Esophagus mucosa (tissue), 1 donor: ENCODE data around the gene UQCR10. TPM values are rescaled to one million over a fixed set of nuclear protein-coding genes. Genes with fewer than 3 reads are reported as not detected.
A peak's percentile ranks its signal among the peaks of the same experiment; 100 is the strongest.

Experiments
- ATAC-seq: fragments of 200-7000 bp; cut with Tn5 transposase; one replicate; pipeline ENCODE4 v1.9.1; 2020
- total RNA-seq: library from RNA; stranded (reverse); gene quantifications from one replicate; pipeline ENCODE4 v1.2.4, GENCODE V29; 2023
- donor health status: DM: yes; HTN: yes; CAD: no.

The UQCR10 gene
- total RNA-seq, 1 donor from 2014 or later = 96.0 TPM

DNA sequence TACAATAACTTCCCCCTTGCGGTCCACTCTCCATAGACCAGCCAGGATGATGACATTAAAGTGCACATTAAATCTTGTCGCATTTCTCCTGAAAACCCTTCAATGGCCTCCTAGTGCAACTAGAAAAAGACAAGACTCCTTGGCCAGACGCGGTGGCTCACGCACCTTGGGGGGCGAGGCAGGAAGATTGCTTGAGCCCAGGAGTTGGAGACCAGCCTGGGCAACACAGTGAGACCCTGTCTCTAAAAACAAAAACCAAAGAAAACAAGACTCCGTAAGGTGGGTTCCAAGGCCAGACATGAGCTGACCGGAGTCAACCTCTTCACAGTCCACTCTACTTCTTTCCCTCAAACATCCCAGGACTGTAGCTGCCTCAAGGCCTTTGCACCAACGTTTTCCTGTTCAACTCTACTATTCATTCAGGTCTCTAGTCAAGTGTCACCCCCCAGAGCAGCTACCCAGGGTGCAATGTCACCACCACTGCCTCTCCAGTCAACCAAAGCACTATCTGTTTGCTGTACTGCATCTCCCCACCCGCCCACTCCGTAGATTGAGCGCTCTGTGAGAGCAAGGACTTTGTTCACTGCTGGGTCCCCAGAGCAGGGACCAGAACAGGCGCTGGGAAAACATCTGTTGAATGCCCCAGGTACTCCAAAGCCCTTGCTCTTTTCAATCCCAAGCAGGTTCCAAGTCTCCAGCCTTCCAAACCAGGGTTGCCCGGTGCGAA lies 1.1 kb upstream of the UQCR10 start:
- ATAC-seq = peak; percentile 22

DNA sequence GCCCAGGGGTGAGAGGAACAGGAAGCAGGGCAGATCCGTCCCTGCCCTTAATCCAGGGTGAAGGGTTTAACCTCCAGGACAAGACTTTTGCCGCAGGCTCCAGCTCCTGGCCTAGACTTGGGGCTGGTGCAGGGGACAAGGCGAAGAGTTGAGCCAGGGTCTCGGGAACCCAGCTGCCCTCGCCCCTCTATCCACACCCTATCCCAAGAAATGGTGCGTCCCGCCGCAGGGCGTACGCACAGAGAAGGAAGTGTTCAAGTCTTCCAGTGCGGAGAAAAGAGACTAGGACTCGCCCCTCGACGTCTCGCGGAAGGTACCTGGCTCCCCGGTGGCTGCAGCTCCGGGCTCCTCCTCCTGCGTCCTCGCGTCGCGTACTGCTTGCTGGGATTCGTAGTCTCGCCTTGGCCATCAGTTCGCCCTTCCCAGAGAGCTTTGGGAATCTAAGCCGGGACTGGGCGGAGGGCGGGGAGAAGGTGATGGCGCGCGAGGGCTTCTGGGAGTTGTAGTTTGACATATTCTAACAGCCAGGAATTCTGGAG lies 468 bp upstream of the UQCR10 start, which contains the start of gene ZMAT5:
ZMAT5 (minus strand) TSS at position 376 of the 539 bp plus-strand sequence. CDS start 18,463 bp downstream, outside the sequence.
- ATAC-seq = peak; percentile 98

DNA sequence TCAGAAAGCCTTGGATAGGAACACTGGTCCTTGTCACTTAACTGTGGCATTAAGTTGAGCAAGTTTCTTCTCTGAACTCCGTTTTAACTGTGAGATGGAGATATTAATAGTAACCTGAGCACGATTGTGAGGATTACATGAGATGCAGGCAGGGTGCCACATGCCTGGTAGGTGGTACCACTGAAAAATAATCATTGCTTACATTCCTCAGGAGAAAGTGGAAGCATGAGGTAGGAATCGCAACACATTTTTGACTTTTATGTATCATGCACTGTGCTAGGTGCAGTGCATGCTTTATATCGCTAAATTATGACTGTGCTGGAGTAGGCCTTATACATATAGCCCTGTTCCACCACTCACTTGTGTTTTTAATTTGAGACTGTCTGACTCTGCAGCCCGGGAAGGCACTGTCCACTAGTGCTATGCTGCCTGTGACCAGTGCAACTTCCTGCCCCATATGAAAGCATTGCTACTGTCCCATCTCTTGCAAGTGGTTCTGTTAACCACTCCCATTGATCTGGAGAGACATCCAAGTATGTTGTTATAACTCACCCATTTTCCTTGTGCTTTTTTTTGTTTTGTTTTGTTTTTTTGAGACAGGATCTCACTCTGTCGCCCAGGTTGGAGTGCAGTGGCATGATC lies 1.0 kb downstream of the UQCR10 start:
- no peak for ATAC-seq

DNA sequence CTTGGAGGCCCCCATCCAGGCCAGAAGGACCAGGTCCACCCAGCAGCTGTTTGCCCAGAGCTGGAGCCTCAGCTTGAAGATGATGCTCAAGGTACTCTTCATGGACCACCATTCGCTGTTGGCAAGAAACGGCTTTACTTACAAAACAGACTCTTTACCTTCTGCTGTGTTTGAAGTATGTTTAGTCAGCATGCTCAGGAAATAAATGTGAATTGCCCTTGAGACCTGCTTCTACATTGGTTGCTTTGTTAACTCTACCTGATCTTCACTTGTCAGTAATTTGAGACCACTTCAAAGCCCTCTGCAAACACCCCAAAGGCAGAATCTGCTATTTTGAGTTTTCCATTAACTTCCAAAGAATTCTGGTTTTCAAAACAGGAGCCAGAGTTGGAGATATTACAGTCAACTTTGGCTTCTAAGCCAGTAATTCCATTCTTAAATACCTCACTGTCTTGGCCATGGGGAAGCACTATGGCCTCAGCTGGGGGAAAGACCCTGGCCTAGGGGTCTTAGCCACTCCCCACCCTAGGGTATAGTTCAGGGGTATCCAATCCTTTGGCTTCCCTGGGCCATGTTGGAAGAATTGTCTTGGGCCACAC lies 2.7 kb downstream of the UQCR10 start:
- no peak for ATAC-seq

DNA sequence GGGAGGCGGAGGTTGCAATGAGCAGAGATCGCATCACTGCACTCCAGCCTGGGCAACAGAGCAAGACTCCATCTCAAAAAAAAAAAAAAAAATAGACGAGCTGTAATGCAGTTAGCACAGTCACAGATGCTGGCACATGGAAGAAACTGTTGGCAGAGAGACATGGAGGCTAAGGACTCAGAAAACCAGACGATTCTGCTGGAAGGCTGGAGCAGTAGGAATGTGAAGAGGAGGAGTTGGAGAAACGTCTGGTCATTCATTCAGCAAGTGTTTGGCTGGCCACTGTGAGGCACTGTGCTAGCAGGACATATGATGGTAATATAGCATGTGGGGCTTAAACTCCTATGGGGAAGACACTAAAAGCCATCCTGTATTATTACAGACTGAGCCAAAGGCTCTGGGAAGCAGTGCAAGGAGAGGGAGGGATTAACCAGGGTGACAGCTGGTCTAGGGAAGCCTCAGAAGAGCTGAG lies 5.0 kb downstream of the UQCR10 start:
- ATAC-seq = peak; percentile 49

DNA sequence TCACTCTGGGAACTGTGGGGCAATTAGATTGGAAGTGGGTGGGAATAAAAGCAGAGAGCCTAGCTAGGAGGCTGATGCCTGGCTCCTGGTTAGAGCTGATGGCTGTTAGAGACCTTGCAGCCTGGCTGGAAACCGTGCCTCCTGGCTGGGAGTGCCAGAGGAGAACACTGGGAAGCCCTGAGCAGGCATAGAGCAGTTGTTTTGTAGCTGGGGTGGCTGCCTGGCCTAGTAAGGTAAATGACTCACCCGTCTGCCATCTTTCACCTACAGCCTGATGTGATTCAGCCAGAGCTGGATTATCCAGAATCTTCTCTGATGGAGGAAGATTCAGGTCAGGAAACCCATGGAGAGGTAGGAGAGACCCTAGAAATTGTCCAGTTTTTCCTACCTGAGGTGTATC lies 6.1 kb downstream of the UQCR10 start:
- peak; percentile 93 for ATAC-seq

DNA sequence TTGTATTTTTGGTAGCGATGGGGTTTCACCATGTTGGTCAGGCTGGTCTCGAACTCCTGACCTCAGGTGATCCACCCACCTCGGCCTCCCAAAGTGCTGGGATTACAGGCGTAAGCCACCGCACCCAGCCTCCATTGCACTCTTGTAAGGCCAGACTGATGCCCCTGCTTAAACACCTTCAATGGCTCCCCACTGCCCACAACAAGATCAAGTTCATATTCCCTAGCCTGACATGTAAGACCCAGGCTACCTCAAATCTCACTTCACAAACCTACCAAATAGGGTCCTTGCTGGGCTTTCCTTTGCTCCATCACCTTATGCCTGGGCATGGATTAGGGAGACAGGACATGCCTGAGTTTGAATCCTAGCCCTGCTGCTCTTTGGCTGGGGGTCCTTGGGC lies 13.1 kb downstream of the UQCR10 start:
- ATAC-seq = no peak

DNA sequence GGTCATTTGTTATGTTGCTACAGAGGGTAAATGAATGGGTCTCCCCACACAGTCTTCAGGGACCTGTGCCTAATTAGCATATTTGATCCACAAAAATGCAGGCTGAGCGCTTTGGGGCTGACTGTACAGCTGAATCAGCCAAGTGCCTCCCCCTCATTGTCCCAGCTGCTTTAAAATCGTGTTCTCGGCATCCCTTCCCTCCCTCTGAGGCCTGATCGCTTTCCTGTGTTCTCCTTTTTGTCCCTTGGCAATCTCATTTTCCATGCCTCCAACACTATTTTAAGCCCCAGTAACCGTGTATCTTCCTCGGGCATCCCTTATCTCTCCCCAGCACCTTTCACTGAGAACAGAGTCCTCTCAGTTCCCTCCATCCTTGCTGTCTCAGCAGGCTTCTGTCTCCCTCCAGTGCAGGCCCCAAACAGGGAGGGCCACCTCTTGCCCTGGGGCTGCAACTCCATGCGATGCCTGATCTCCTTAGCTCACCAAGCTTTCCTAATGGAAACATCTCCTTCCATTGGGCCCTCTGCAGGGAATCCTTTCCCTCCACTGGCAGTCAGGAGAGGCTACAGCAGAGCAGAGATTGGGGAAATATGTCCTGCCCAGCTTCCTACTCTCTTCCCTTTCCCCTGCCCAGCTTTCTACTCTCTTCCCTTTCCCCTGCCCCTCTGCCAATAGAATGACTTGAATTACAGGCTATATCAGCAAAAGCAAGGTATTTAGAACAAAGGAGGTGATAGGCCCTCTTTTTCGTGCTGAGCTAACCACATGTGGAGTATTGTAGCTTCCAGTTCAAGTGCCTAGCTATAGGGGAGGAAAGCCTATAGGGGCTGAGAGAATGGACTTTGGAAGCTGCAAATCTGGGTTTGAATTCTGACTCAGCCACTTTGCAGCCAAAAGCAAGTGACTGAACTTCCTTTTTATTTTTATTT lies 13.8 kb downstream of the UQCR10 start:
- ATAC-seq = peak; percentile 37

DNA sequence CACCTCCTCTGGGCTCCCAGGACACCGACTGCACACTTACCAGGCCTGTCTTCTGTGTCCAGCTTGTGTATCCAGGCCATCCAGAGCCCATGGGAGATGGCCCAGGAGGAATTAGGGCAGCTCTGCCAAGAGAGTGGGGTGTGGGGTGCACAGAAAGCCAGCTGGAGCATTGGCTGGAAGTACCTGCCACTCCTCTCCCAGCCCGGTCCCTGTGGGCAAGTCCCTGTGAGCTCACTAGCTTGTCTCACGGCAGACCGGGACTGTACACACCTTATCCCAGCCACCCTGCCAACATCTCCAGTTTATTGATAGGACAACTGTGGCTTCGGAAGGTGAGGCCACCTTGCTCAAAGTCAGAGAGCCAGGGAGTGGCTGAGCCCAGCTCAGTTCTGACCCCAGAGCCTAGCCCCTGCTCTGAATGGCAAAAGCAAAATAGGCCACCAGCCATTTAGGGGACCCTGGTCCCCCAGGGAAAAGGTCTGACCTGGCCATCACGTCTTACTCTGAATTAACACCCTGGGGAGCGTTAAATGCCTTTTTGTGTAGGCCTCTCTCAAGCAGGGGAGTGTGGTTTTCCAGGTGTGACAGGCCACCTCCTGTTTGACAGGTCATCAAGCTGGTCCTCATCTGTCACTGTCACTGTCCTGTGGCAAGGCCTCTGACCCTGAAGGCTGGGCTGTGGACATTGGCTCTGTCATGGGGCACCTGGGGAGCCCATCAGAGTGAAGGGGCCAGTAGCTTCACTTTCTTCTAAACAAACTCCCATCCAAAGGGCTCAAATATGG lies 15.1 kb downstream of the UQCR10 start:
- ATAC-seq = peak; percentile 93

DNA sequence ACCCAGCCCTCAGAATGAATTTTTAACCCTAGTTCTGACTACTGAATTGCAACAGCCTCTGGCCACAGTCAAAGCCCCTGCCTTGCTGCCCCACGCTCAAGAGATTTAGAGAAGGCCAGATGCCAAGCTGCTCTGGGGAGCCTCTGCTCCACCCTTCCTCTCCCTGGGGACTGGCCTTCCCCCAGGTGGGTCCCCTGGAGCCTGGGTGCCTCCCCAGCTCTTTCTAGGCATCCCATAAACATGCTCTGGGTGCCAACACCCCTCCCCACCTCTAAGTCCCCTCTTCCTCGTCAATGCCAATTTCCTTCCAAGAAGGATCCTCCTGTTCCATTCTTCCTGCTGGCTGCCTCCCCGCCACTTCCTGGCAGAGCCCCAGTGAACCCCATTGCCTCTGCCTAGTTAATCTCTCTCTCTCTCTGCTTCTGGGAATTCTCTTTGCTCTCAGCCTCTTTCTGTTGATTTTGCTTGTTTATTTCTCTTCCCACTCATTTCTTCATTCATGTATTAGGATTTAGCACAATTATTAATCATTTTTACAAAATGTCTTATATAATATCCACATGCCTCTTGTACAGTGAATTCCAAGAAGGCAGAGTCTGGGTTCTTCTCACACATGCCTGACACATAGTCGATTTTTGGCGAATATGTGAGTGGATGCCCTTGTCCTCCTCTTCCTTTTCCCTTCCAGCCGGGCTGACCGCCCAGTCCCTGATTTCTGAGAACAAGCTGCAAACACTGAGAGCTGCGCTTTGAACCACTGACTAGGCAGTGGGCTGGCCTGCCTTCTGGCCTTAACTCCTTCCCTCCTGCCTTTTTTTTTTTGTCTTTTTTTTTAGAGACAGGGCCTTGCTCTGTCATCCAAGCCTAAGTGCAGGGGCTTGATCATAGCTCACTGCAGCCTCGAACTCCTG lies 17.5 kb downstream of the UQCR10 start:
- ATAC-seq = peak; percentile 14

DNA sequence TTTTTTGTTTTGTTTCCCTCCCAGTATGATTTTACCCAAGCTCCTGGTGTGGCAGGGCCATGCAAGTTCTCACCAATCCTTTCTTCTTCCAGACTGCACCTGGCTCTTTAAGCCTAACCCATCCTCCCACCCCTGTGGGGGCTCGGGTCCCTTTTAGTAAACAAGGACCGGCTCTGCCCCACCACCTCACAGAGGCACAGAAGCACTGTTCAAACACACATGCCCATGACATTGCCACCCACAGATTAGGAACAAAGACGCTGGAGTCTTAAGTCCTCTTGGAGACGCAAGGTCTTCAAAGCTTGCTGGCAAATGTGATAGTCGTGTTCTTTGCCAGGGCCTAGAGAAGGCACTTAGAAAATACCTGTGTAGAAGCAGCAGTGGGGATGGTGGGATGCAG lies 18.9 kb downstream of the UQCR10 start:
- no peak for ATAC-seq

DNA sequence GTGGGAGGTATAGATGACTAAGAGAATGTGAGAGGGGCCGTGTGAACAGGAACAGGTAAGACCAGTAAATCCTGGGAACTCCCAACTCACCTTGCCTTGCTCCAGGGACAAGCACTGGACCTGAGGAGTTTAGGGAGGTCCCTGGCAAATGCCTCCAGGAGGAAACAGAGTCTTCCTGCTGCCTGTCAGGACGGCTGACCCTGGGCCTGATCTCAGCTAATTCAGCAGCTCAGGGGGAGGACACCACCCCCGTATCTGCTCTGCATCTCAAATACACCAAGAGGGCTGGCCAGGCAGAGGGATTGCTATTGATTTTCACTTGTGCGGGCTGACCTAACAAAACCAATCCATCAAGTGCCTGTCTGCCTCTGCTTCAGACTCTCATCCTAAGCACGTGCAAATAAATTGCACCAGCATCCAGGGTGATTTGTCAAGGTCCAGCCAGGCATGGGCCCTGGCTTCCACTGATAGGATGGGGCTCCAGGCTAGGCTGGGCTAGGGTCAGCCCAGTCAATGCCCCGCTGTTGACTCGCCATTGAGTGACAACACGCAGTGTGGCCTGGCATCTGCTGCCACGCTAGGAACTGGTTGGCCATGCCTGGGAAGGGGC lies 20.3 kb downstream of the UQCR10 start:
- ATAC-seq = peak; percentile 67

DNA sequence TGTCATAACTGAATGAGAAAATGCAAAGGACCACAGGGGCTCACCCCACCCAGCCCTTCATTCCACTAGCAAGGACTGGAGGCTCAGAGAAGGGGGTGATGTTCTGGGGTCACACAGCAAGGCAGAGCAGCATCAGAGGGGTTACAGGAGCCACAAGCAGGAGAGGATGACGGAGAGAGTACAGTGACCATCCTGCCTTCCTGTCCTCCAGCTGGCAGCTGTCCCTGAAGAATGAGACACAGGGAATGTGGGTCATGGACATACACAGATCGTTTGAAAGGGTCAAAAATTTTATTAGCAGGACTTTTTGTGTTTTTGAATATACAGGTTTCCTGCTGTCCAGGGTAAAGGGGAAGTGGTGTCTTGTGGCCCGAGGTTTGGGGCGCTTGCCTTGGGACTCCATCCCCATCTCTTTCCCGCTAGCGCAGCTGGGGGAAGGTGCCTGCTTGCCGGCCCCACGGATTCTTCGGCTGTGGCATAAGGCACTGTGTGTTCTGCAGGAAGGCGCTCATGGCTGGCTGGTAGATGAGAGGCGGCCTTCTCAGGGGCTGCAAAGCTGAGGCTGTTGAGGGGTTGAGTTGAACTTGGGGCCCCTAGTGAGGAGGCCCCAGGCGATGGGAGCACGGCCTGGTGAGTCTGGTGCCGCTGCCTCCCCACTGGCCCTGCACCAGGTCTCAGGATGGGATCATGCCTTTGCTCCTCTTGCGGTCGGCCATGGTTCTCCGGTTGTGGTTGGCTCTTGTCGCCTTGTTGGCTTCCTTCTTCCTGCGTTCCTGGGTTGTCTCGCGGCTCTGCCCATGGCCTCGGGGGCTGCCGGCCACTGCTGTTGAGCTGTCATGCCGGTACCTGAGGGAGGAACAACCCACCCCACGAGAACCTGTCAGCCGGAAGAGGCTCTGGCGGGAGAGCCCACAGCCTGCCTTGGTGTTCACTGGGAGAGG lies 21.4 kb downstream of the UQCR10 start:
- no peak for ATAC-seq

DNA sequence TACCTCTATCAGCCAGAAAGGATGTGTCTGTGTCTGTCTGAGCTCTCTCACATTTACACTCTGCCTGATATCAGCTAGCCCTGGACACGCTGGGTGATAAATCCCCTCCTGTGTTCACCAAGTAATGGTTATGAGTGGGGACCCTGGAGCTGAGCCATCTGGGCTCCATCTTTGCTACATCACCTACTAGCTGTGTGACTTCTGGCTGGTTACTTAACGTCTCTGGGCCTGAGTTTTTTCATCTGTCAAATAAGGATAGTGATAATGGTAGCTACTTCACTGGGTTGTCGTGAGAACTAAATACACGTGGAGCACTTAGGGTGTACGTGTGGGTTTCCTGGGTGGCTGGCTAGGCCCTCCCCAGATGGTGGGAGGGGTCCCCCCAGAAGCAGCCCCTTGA lies 22.9 kb downstream of the UQCR10 start:
- no peak for ATAC-seq

DNA sequence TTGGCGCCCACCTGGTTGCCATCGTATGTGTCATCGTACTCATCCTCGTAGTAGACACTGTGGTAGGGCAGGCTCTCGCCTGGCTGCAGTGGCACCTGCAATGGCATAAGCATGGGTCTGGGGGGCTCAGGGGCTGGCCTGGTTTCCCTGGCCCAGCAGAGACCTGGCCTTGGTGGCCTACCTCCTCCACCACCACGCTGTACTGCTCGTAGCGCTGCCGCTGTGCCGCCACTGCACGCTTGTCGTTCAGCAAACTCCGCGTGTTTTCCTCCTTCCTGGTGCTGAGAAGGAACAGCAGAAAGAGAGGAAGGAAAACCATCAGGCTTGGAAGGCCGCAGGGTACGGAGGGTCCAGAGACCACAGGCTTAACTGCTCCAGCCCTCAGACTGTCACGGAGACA lies 26.2 kb downstream of the UQCR10 start:
- ATAC-seq = no peak

DNA sequence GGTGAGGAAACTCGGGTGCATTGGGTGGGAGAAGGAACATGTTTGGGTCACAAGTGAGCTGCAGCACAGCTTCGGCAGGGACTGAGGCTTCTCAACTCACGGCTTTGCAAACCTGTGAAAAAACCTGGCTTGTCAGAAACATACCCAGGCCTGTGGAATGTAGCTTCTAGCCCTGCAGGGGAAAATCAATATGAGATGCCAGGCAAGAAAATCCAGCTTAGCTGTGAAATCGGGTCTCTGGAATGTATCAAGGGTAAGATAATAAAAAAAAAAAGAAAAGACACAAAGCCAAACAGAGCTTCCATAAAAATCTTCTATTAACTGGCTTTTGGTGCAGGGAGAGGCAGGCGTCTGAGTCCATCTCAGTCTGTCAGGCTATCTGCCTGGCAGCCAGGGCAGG lies 28.5 kb downstream of the UQCR10 start:
- ATAC-seq = no peak

DNA sequence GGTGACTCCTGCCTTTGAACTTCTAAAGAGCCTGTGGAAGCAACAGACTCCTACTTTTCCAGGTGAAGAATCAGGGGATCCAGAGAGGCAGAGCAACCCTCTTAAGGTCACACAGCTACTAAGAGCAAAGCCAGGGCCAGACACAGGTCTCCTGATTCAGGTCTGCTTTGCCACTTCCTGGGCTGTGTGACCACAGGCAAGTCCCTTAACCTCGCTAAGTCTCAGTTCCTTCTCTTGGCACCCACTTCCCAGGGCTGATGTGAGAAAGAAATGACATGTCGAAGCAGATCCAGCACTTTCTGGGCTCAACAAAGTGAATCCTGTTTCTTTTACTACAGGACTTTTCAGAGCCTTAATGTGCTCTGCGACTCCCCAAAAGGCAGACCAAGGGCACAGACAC lies 30.2 kb downstream of the UQCR10 start:
- ATAC-seq = no peak

DNA sequence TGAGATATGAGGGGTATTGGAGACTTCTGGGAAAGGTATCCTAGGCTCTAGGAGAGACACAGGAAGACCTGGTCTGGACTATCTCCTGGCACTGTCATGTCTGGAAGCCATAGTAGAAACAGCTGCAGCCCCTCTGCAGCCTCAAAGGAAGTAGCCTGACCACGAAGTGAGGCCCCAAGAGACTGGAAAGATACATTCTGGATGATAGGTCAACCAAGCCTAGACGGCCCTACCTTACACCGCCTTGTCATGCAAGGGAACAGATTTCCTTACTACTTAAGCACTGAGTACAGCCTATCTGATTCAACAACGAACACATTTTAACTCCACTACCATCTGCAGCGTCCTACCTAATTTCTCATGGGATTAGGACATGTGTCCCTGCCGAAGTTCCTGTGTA lies 31.1 kb downstream of the UQCR10 start:
- peak; percentile 46 for ATAC-seq

DNA sequence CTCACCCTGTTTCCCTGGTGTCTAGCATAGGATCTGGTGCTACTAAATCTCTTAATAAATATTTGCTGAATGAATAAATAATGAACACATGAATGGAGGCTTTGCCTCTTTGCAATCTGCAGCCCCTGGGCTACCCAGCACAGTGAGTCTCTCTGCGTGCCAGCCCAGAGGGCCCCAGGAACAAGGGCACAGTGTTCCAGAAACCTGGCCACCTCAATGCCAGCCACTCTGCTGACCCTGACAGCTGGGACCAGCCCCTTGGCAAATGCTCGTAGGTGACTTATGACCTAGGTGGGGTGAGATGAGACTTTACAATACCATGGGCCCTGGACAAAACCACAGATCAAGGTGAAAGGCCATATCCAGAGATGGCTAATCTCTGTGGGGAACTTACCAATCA lies 31.6 kb downstream of the UQCR10 start:
- peak; percentile 19 for ATAC-seq
